Activated naive CD4-positive, alpha-beta T cell treated with anti-CD3 and anti-CD28 coated beads for 36 hours (primary cell): ENCODE measurements around the gene SLC8A2. TPM values are rescaled to one million over a fixed set of nuclear protein-coding genes. Genes with fewer than 3 reads are reported as not detected.
"Not testable (repeated sequence)": the region's sequence is repeated elsewhere in the genome, so short reads cannot be mapped to it uniquely, and the experiment has no call there.

Source experiments
- CTCF ChIA-PET: fragments of 350-600 bp; sonication (Branson Sonifier 250); formaldehyde crosslinking; loops from one replicate; lab custom pipeline; 2021; ENCODE audit warnings: antibody characterized with exemption; lab: Charles Lee
- DNase-seq: peaks from one replicate; pipeline ENCODE4 v3.0.0-alpha.2; 2020
- H3K27ac Mint-ChIP-seq: one replicate; pipeline ENCODE4 v1.8.0; 2021; ENCODE audit warnings: mild to moderate bottlenecking, mixed read lengths
- H3K27me3 Mint-ChIP-seq: one replicate; pipeline ENCODE4 v1.8.0; 2021; ENCODE audit warnings: low read depth, mixed read lengths
- H3K36me3 Mint-ChIP-seq: one replicate; pipeline ENCODE4 v1.8.0; 2021; ENCODE audit warnings: low read depth, mixed read lengths
- H3K4me1 Mint-ChIP-seq: one replicate; pipeline ENCODE4 v1.8.0; 2021; ENCODE audit warnings: low read depth, mixed read lengths
- H3K4me3 Mint-ChIP-seq: one replicate; pipeline ENCODE4 v1.8.0; 2021; ENCODE audit warnings: mild to moderate bottlenecking, moderate library complexity, mixed read lengths
- H3K9me3 Mint-ChIP-seq: one replicate; pipeline ENCODE4 v1.8.0; 2021; ENCODE audit warnings: mixed read lengths
- intact Hi-C: fragments of 100-400 bp; cut with micrococcal nuclease; formaldehyde crosslinking; loops from one replicate; pipeline ENCODE4 v1.15.1; 2023
- total RNA-seq, 2 experiments: library from RNA; stranded (reverse); gene quantifications; one replicate each; pipeline ENCODE4 v1.2.3, GENCODE V29; 2021

Gene SLC8A2
- total RNA-seq, 2 experiments from 2014 or later, result not detected

- H3K4me3 Mint-ChIP-seq, H3K27ac Mint-ChIP-seq, intact Hi-C loops, H3K4me1 Mint-ChIP-seq, H3K9me3 Mint-ChIP-seq, H3K27me3 Mint-ChIP-seq, H3K36me3 Mint-ChIP-seq, DNase-seq: not testable (repeated sequence)
- CTCF ChIA-PET, result interaction anchor here (0.8 kb wide), 1 partner anchor 104 kb away, joined by 3 read pairs; no protein-coding TSS in a partner anchor
These were observed 83.0 kb downstream of the SLC8A2 start for GRCh38 chr19:47388721-47389120.

DNA sequence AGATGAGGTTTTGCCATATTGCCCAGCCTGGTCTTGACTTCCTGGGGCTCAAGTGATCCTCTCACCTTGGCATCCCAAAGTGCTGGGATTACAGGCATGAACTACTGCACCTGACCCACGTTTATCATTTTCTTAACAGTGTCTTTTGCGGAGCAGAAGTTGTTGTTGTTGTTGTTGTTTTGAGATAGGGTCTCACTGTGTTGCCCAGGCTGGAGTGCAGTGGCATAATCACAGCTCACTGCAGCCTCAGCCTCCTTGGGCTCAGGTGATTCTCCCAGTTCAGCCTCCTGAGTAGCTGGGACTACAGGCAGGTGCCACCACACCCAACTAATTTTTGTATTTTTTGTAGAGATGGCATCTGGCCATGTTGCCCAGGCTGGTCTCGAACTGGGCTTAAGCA lies 84.1 kb downstream of the SLC8A2 start:
- DNase-seq, H3K4me3 Mint-ChIP-seq, intact Hi-C loops, H3K27me3 Mint-ChIP-seq, CTCF ChIA-PET, H3K4me1 Mint-ChIP-seq, H3K27ac Mint-ChIP-seq, H3K9me3 Mint-ChIP-seq, H3K36me3 Mint-ChIP-seq: not testable (repeated sequence)

DNA sequence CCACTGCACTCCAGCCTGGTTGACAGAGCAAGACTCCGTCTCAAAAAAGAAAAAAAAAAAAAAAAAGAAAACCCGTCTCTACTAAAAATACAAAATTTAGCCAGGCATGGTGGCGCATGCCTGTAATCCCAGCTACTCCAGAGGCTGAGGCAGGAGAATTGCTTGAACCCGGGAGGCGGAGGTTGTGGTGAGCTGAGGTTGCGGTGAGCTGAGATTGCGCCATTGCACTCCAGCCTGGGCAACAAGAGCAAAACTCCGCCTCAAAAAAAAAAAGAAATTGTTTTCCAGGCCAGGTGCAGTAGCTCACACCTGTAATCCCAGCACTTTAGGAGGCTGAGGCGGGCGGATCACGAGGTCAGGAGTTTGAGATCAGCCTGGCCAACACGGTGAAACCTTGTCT lies 85.1 kb downstream of the SLC8A2 start:
- DNase-seq, H3K27me3 Mint-ChIP-seq, H3K36me3 Mint-ChIP-seq, intact Hi-C loops, H3K4me3 Mint-ChIP-seq, H3K9me3 Mint-ChIP-seq, H3K27ac Mint-ChIP-seq: not testable (repeated sequence)
- peaks cover 12% of the 10 kb centered on the region for H3K4me1 Mint-ChIP-seq
- CTCF ChIA-PET, result interaction anchor here (0.6 kb wide), 1 partner anchor 101 kb away, joined by 4 read pairs; no protein-coding TSS in a partner anchor

DNA sequence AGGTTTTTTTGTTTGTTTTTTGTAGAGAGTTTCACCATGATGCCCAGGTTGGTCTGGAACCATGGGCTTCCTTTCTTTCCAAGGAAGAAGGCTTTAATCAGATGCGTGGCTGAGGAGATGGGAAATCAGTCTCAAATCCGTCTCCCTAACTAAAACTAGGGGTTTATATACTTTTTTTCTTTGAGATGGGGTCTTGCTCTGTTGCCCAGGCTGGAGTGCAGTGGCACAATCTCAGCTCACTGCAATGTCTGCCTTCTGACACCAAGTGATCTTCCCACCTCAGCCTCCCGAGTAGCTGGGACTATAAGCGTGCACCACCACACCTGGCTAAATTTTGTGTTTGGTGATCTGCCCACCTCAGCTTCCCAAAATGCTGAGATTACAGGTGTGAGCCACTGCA lies 87.2 kb downstream of the SLC8A2 start:
- H3K27ac Mint-ChIP-seq, H3K27me3 Mint-ChIP-seq, H3K9me3 Mint-ChIP-seq, DNase-seq, intact Hi-C loops, H3K4me3 Mint-ChIP-seq: not testable (repeated sequence)
- CTCF ChIA-PET, result interaction anchor here (0.7 to 2.5 kb wide), 2 partner anchors 35 to 988 kb away, joined by 3 to 6 read pairs; partner anchors contain the start of gene DHX34
- Mint-ChIP-seq H3K4me1 (peaks cover 16% of the 10 kb centered on the region), H3K36me3 (peaks cover 19% of the 10 kb centered on the region)

GRCh38 chr19:47383890-47384289 lies 87.8 kb downstream of the SLC8A2 start:
- H3K4me3 Mint-ChIP-seq, H3K27ac Mint-ChIP-seq, DNase-seq, intact Hi-C loops, H3K9me3 Mint-ChIP-seq, H3K27me3 Mint-ChIP-seq: not testable (repeated sequence)
- CTCF ChIA-PET, result interaction anchor here (2.5 kb wide), 1 partner anchor 35 kb away, joined by 6 read pairs; the partner anchor contains the start of gene DHX34
- Mint-ChIP-seq H3K4me1 (peaks cover 16% of the 10 kb centered on the region), H3K36me3 (peaks cover 19% of the 10 kb centered on the region)

- peaks cover 16% of the 10 kb centered on the region for H3K4me1 Mint-ChIP-seq
- H3K9me3 Mint-ChIP-seq, result no peaks in the 10 kb centered on the region
- intact Hi-C loops, result no loop called here
- H3K27ac Mint-ChIP-seq, result peak overlapping the region; percentile 53
- H3K4me3 Mint-ChIP-seq, result no peak overlapping the region
- CTCF ChIA-PET, result interaction anchor here (1.0 to 2.5 kb wide), 2 partner anchors 9 to 33 kb away, joined by 3 to 6 read pairs; partner anchors contain the start of gene DHX34
- H3K27me3 Mint-ChIP-seq, result no peaks in the 10 kb centered on the region
- H3K36me3 Mint-ChIP-seq, result peaks cover 23% of the 10 kb centered on the region
- peak; percentile 10 for DNase-seq
These were observed 89.9 kb downstream of the SLC8A2 start for GRCh38 chr19:47381653-47382279.

GRCh38 chr19:47381121-47381520 lies 90.6 kb downstream of the SLC8A2 start:
- Mint-ChIP-seq H3K4me1 (peaks cover 16% of the 10 kb centered on the region), H3K4me3 (no peak overlapping the region), H3K27ac (no peak overlapping the region), H3K27me3 (no peaks in the 10 kb centered on the region), H3K9me3 (no peaks in the 10 kb centered on the region), H3K36me3 (peaks cover 24% of the 10 kb centered on the region)
- DNase-seq, result no peak
- intact Hi-C loops, result no loop called here
- CTCF ChIA-PET, result interaction anchor here (1.0 kb wide), 1 partner anchor 10 kb away, joined by 3 read pairs; no protein-coding TSS in a partner anchor

DNA sequence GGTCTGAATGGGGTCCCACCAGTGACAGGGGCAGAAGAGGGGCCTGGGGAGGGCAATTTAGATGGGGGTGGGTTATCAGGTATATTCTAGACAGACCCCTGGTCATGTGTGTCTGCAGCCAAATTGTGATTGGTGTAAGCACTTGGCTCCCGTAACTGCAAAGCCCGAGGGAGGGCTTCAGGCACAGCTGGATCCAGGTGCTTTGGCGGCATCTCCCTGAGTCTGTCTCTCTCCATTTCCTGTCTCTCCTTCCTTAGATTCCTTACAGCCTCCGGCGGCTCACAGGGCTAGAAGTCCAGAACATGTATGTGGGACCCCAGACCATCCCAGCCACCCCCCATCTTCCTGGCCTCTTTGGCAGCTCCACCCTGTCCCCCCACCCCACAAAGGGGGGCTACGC lies 91.1 kb downstream of the SLC8A2 start:
- no peak for DNase-seq
- intact Hi-C loops, result no loop called here
- CTCF ChIA-PET, result no interaction called here
- Mint-ChIP-seq H3K27ac (no peak overlapping the region), H3K36me3 (peaks cover 24% of the 10 kb centered on the region), H3K4me1 (peaks cover 16% of the 10 kb centered on the region), H3K9me3 (no peaks in the 10 kb centered on the region), H3K4me3 (no peak overlapping the region), H3K27me3 (no peaks in the 10 kb centered on the region)

- H3K36me3 Mint-ChIP-seq, result peaks cover 24% of the 10 kb centered on the region
These were observed 92.2 kb downstream of the SLC8A2 start for GRCh38 chr19:47379381-47379938.

GRCh38 chr19:47378246-47378645 lies 93.4 kb downstream of the SLC8A2 start:
- H3K27ac Mint-ChIP-seq, result no peak overlapping the region
- intact Hi-C loops, result no loop called here
- peaks cover 24% of the 10 kb centered on the region for H3K36me3 Mint-ChIP-seq
- no peak for DNase-seq
- no peaks in the 10 kb centered on the region for H3K27me3 Mint-ChIP-seq
- H3K9me3 Mint-ChIP-seq, result no peaks in the 10 kb centered on the region
- H3K4me3 Mint-ChIP-seq, result no peak overlapping the region
- CTCF ChIA-PET, result interaction anchor here (1.0 kb wide), 1 partner anchor 13 kb away, joined by 5 read pairs; no protein-coding TSS in a partner anchor
- H3K4me1 Mint-ChIP-seq, result peaks cover 13% of the 10 kb centered on the region

More at GRCh38 chr19:47379381-47379938, 92.2 kb downstream of the SLC8A2 start:
- Mint-ChIP-seq H3K27me3 (no peaks in the 10 kb centered on the region), H3K9me3 (no peaks in the 10 kb centered on the region), H3K4me1 (peaks cover 16% of the 10 kb centered on the region), H3K4me3 (no peak overlapping the region), H3K27ac (no peak overlapping the region)
- CTCF ChIA-PET, result interaction anchor here (1.0 kb wide), 1 partner anchor 12 kb away, joined by 5 read pairs; no protein-coding TSS in a partner anchor
- intact Hi-C loops, result no loop called here
- no peak for DNase-seq
